ENCODE measurements around the gene RGS17. TPM values are rescaled to one million over a fixed set of nuclear protein-coding genes. Genes with fewer than 3 reads are reported as not detected.

RGS17 gene
- total RNA-seq, 1 experiment from 2014 or later: 3.2 TPM

DNA sequence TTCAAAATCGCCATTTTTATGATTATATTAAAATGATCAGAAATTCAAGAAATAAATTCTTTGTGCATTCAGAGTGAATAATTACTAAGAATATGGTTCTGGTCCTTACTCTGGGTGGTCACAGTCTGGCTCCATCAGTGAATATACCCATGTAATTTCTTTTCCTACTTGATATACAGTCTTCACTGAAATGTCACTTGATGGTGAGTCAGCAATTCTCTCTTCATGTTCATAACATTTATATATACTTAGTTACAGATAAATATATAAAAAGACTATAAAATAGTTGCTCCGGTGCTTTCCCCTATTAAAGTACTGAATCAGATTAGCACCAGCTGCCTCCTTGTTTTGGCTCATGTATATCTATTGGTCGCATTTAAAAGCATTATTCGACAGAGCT lies 72.2 kb downstream of the RGS17 start:
- Mint-ChIP-seq H3K27me3 (ENCODE audit: low read depth) (no peaks in the 10 kb centered on the region), H3K9me3 (peaks cover 10 to 11% of the 10 kb centered on the region in 2 experiments), H3K36me3 (ENCODE audit: insufficient read depth in 1 of 3, low read depth in 3 of 3) (peaks cover 4 to 12% (median 10%) of the 10 kb centered on the region in 3 experiments), H3K4me1 (peaks cover 17 to 23% of the 10 kb centered on the region in 2 experiments), H3K4me3 (no peak overlapping the region), H3K27ac (peak overlapping the region in 1 of 3 experiments; percentile 39; a peak in 1 of 7 replicates)
- WGBS (ENCODE audit: extremely low coverage, insufficient read length, low lambda C conversion rate): no CpG with 5 or more reads among the region's 4 CpGs
- Histone ChIP-seq H4K91ac (ENCODE audit: insufficient read length, low read depth, low read length) (no peak overlapping the region), H3K27ac (ENCODE audit: insufficient read length, low read depth, low read length) (no peak overlapping the region), H3K14ac (ENCODE audit: insufficient read depth, low read length) (no peak overlapping the region), H3K23me2 (ENCODE audit: insufficient read length, low read depth, low read length, poor library complexity, severe bottlenecking) (no peaks in the 10 kb centered on the region), H2BK15ac (ENCODE audit: low read depth, low read length) (no peak overlapping the region), H3K79me2 (ENCODE audit: insufficient read depth, low read length) (0 out of 2 replicates have a peak, but pooled peaks cover 3% of the 10 kb centered on the region), H3K9me3 (ENCODE audit: control insufficient read depth, low read depth, low read length) (no peaks in the 10 kb centered on the region), H3K4ac (ENCODE audit: low read depth, low read length) (no peak overlapping the region), H4K8ac (replicated peaks; ENCODE audit: insufficient read length, low read depth, low read length) (no peak overlapping the region), H2BK12ac (ENCODE audit: insufficient read length, low read depth, low read length) (no peak overlapping the region), H3K56ac (ENCODE audit: insufficient read length, low read depth, low read length) (no peak overlapping the region), H4K5ac (ENCODE audit: insufficient read length, low read depth, low read length) (no peak overlapping the region), H2BK120ac (ENCODE audit: low read depth, low read length, poor library complexity, severe bottlenecking) (no peak overlapping the region), H2BK20ac (ENCODE audit: low read depth, low read length, poor library complexity, severe bottlenecking) (no peak overlapping the region), H3K18ac (ENCODE audit: insufficient read length, low read depth, low read length) (no peak overlapping the region), H2AFZ (ENCODE audit: low read length) (no peak overlapping the region), H3T11ph (ENCODE audit: low read length) (no peak overlapping the region), H3K23ac (ENCODE audit: insufficient read length, low read depth, low read length) (no peak overlapping the region), H3K4me1 (ENCODE audit: insufficient read depth, low read length) (peaks cover 7% of the 10 kb centered on the region), H3K9ac (ENCODE audit: extremely low read depth, insufficient read length, low read length) (no peak overlapping the region), H4K20me1 (ENCODE audit: control insufficient read depth, insufficient read depth, insufficient read length) (no peaks in the 10 kb centered on the region), H2BK5ac (ENCODE audit: insufficient read length, low read length) (no peak overlapping the region), H2AK5ac (ENCODE audit: insufficient read length, low read length) (no peak overlapping the region), H3K4me2 (ENCODE audit: insufficient read depth, insufficient read length, low read length) (no peak overlapping the region), H3K27me3 (ENCODE audit: insufficient read depth, low read length) (no peaks in the 10 kb centered on the region), H3K79me1 (ENCODE audit: insufficient read depth, low read depth, low read length, poor library complexity, severe bottlenecking) (no peaks in the 10 kb centered on the region)
- DNase-seq: no peak
- TF ChIP-seq CTCF (conservative IDR thresholded peaks at IDR 0.05): no peak
